Measurements from ENCODE around the gene RAB1B. TPM values are rescaled to one million over a fixed set of nuclear protein-coding genes. Genes with fewer than 3 reads are reported as not detected.

The RAB1B gene
- total and polyA plus RNA-seq, 4 donors: 40.4 to 83.0 (median 51.3) TPM

- H3K36me3 ChIP-seq (ENCODE audit: control insufficient read depth in 4 of 4, insufficient read depth in 3 of 4, low read depth in 1 of 4, low read length in 3 of 4): no peaks in the 10 kb centered on the region
- H3K4me1 ChIP-seq (ENCODE audit: control insufficient read depth in 4 of 4, insufficient read depth in 4 of 4, low read length in 3 of 4): peaks cover 2 to 9% (median 4%) of the 10 kb centered on the region in 4 donors
- no peaks in the 10 kb centered on the region for H3K27me3 ChIP-seq (ENCODE audit: control insufficient read depth in 4 of 4, insufficient read depth in 4 of 4, low read length in 3 of 4)
- no peaks in the 10 kb centered on the region for H3K9me3 ChIP-seq (ENCODE audit: control insufficient read depth in 4 of 4, low read length in 3 of 4)
- no peak overlapping the region for H3K27ac ChIP-seq (ENCODE audit: low read depth in 1 of 2, low read length in 2 of 2)
- TF ChIP-seq FOXA2 (IDR thresholded peaks at IDR 0.05): no peak
- TF ChIP-seq, protein P1, sequence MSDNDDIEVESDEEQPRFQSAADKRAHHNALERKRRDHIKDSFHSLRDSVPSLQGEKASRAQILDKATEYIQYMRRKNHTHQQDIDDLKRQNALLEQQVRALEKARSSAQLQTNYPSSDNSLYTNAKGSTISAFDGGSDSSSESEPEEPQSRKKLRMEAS (IDR thresholded peaks at IDR 0.05): no peak
- no peak for TF ChIP-seq FOXA1 (IDR thresholded peaks at IDR 0.05)
- no peak for TF ChIP-seq SP1 (IDR thresholded peaks at IDR 0.05)
- no peak for TF ChIP-seq RAD21 (IDR thresholded peaks at IDR 0.05)
- no peak for TF ChIP-seq GABPA (IDR thresholded peaks at IDR 0.05 in 1 of 2, conservative IDR thresholded peaks at IDR 0.05 in 1 of 2)
- TF ChIP-seq, protein P2, sequence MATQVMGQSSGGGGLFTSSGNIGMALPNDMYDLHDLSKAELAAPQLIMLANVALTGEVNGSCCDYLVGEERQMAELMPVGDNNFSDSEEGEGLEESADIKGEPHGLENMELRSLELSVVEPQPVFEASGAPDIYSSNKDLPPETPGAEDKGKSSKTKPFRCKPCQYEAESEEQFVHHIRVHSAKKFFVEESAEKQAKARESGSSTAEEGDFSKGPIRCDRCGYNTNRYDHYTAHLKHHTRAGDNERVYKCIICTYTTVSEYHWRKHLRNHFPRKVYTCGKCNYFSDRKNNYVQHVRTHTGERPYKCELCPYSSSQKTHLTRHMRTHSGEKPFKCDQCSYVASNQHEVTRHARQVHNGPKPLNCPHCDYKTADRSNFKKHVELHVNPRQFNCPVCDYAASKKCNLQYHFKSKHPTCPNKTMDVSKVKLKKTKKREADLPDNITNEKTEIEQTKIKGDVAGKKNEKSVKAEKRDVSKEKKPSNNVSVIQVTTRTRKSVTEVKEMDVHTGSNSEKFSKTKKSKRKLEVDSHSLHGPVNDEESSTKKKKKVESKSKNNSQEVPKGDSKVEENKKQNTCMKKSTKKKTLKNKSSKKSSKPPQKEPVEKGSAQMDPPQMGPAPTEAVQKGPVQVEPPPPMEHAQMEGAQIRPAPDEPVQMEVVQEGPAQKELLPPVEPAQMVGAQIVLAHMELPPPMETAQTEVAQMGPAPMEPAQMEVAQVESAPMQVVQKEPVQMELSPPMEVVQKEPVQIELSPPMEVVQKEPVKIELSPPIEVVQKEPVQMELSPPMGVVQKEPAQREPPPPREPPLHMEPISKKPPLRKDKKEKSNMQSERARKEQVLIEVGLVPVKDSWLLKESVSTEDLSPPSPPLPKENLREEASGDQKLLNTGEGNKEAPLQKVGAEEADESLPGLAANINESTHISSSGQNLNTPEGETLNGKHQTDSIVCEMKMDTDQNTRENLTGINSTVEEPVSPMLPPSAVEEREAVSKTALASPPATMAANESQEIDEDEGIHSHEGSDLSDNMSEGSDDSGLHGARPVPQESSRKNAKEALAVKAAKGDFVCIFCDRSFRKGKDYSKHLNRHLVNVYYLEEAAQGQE (IDR thresholded peaks at IDR 0.05): no peak
- TF ChIP-seq EGR1 (IDR thresholded peaks at IDR 0.05; ENCODE audit: low read depth in 2 of 2): no peak
- no peak for TF ChIP-seq JUND (IDR thresholded peaks at IDR 0.05)
- no peak for TF ChIP-seq TAF1 (conservative IDR thresholded peaks at IDR 0.05)
- TF ChIP-seq ZBTB33 (IDR thresholded peaks at IDR 0.05): no peak
- TF ChIP-seq RXRA (IDR thresholded peaks at IDR 0.05): no peak
- no peak for TF ChIP-seq ATF3 (IDR thresholded peaks at IDR 0.05)
- no peak for TF ChIP-seq NR2F2 (IDR thresholded peaks at IDR 0.05)
- H3K4me3 ChIP-seq (ENCODE audit: low read depth in 1 of 3, low read length in 3 of 3): no peak overlapping the region
- no peak overlapping the region for H3K9ac ChIP-seq (ENCODE audit: low read depth in 1 of 2, low read length in 2 of 2)
- 82% methylated on average over 10 of the region's 10 CpGs for WGBS
- no peak for DNase-seq (ENCODE audit: low spot score)
Observed at GRCh38 chr11:66324664-66325063, 56.2 kb downstream of the RAB1B start.

- Histone ChIP-seq H3K36me3 (ENCODE audit: control insufficient read depth in 4 of 4, insufficient read depth in 3 of 4, low read depth in 1 of 4, low read length in 3 of 4) (no peaks in the 10 kb centered on the region), H3K4me1 (ENCODE audit: control insufficient read depth in 4 of 4, insufficient read depth in 4 of 4, low read length in 3 of 4) (peaks cover 2 to 9% (median 4%) of the 10 kb centered on the region in 4 donors), H3K27ac (ENCODE audit: low read depth in 1 of 2, low read length in 2 of 2) (no peak overlapping the region), H3K9me3 (ENCODE audit: control insufficient read depth in 4 of 4, low read length in 3 of 4) (no peaks in the 10 kb centered on the region), H3K4me3 (ENCODE audit: low read depth in 1 of 3, low read length in 3 of 3) (no peak overlapping the region), H3K9ac (ENCODE audit: low read depth in 1 of 2, low read length in 2 of 2) (no peak overlapping the region), H3K27me3 (ENCODE audit: control insufficient read depth in 4 of 4, insufficient read depth in 4 of 4, low read length in 3 of 4) (no peaks in the 10 kb centered on the region)
- no peak for DNase-seq (ENCODE audit: low spot score)
- no peak for TF ChIP-seq FOXA2 (IDR thresholded peaks at IDR 0.05)
- TF ChIP-seq ATF3 (IDR thresholded peaks at IDR 0.05): no peak
- no peak for TF ChIP-seq HNF4G (IDR thresholded peaks at IDR 0.05)
- TF ChIP-seq TAF1 (conservative IDR thresholded peaks at IDR 0.05): no peak
- TF ChIP-seq RAD21 (IDR thresholded peaks at IDR 0.05): no peak
- no peak for TF ChIP-seq FOXA1 (IDR thresholded peaks at IDR 0.05)
- TF ChIP-seq, protein P1 (IDR thresholded peaks at IDR 0.05): no peak
- TF ChIP-seq GABPA (IDR thresholded peaks at IDR 0.05 in 1 of 2, conservative IDR thresholded peaks at IDR 0.05 in 1 of 2): no peak
- TF ChIP-seq SP1 (IDR thresholded peaks at IDR 0.05): no peak
- TF ChIP-seq, protein P3, sequence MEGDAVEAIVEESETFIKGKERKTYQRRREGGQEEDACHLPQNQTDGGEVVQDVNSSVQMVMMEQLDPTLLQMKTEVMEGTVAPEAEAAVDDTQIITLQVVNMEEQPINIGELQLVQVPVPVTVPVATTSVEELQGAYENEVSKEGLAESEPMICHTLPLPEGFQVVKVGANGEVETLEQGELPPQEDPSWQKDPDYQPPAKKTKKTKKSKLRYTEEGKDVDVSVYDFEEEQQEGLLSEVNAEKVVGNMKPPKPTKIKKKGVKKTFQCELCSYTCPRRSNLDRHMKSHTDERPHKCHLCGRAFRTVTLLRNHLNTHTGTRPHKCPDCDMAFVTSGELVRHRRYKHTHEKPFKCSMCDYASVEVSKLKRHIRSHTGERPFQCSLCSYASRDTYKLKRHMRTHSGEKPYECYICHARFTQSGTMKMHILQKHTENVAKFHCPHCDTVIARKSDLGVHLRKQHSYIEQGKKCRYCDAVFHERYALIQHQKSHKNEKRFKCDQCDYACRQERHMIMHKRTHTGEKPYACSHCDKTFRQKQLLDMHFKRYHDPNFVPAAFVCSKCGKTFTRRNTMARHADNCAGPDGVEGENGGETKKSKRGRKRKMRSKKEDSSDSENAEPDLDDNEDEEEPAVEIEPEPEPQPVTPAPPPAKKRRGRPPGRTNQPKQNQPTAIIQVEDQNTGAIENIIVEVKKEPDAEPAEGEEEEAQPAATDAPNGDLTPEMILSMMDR (IDR thresholded peaks at IDR 0.05; ENCODE audit: low read depth, low read length, missing input control): no peak
- no peak for TF ChIP-seq HNF4A (conservative IDR thresholded peaks at IDR 0.05)
- no peak for TF ChIP-seq NR2F2 (IDR thresholded peaks at IDR 0.05)
- TF ChIP-seq EGR1 (IDR thresholded peaks at IDR 0.05; ENCODE audit: low read depth in 2 of 2): no peak
- TF ChIP-seq ZBTB33 (IDR thresholded peaks at IDR 0.05): no peak
- 88% methylated on average over 8 of the region's 8 CpGs for WGBS
Observed at GRCh38 chr11:66325263-66325671, 56.8 kb downstream of the RAB1B start.
